HEK293 (cell line): Measurements from ENCODE around the gene CCDC12.

Experiments used
- MZF1 ChIP-seq: fragments of 450-650 bp; formaldehyde crosslinking; IDR thresholded peaks from 2 replicates; pipeline ENCODE4 v1.5.1; 2017; ENCODE audit warnings: missing biosample characterization, missing genetic modification characterization, borderline replicate concordance
- PRDM1 ChIP-seq: fragments of 450-650 bp; formaldehyde crosslinking; IDR thresholded peaks from 2 replicates; pipeline ENCODE4; 2016; ENCODE audit warnings: missing biosample characterization, missing genetic modification characterization
- ZNF114 ChIP-seq: fragments of 450-650 bp; formaldehyde crosslinking; IDR thresholded peaks from 2 replicates; pipeline ENCODE4 v1.5.0; 2017; ENCODE audit warnings: missing biosample characterization, missing genetic modification characterization
- ZNF416 ChIP-seq: fragments of 450-650 bp; formaldehyde crosslinking; IDR thresholded peaks from 2 replicates; pipeline ENCODE4 v1.5.1; 2016; ENCODE audit warnings: missing biosample characterization, missing genetic modification characterization
- ZNF48 ChIP-seq: fragments of 450-650 bp; formaldehyde crosslinking; IDR thresholded peaks from 2 replicates; pipeline ENCODE4 v1.5.1; 2016; ENCODE audit warnings: missing biosample characterization, missing genetic modification characterization
- ZNF623 ChIP-seq: fragments of 450-650 bp; formaldehyde crosslinking; IDR thresholded peaks from 2 replicates; pipeline ENCODE4 v1.5.1; 2016; ENCODE audit warnings: missing biosample characterization, missing genetic modification characterization
- ZNF670 ChIP-seq: fragments of 450-650 bp; formaldehyde crosslinking; IDR thresholded peaks from 2 replicates; pipeline ENCODE4 v1.5.1; 2016; ENCODE audit warnings: missing biosample characterization, missing genetic modification characterization, low read depth
- ZNF76 ChIP-seq: fragments of 450-650 bp; formaldehyde crosslinking; IDR thresholded peaks from 2 replicates; pipeline ENCODE4; 2016; ENCODE audit warnings: low read depth, missing biosample characterization, missing genetic modification characterization, borderline replicate concordance
- TF ChIP-seq, protein P1 (sequence below): fragments of 450-650 bp; IDR thresholded peaks from 2 replicates; pipeline ENCODE4 v1.5.1; 2018; ENCODE audit warnings: missing biosample characterization, mild to moderate bottlenecking, missing genetic modification characterization
- TF ChIP-seq, protein P2 (sequence below): fragments of 450-650 bp; formaldehyde crosslinking; IDR thresholded peaks from 2 replicates; pipeline ENCODE4 v1.5.1; 2016; ENCODE audit warnings: missing biosample characterization, missing genetic modification characterization
- TF ChIP-seq, protein P3 (sequence below): fragments of 450-650 bp; formaldehyde crosslinking; IDR thresholded peaks from 2 replicates; pipeline ENCODE4 v1.5.1; 2016; ENCODE audit warnings: missing biosample characterization, missing genetic modification characterization

DNA sequence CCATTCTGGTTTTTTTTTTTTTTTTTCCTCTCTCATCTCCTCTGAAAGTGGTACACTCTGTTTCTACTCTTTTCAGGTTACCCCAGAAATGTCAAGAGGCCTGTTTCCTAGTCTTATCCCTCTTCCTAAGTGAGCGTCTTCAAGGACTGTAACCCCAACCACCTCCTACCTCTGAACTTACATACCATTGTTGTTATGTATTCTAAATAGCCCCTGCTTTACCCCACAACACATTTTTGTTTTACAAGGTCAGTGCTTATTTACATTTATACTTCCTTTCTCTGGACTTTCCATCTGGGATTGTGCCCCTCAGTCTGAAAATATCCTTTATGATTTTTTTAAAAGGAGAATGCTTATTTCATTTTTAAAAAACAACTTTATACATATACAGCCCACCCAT is 60.3 kb downstream of the CCDC12 start:
- TF ChIP-seq, protein P1, sequence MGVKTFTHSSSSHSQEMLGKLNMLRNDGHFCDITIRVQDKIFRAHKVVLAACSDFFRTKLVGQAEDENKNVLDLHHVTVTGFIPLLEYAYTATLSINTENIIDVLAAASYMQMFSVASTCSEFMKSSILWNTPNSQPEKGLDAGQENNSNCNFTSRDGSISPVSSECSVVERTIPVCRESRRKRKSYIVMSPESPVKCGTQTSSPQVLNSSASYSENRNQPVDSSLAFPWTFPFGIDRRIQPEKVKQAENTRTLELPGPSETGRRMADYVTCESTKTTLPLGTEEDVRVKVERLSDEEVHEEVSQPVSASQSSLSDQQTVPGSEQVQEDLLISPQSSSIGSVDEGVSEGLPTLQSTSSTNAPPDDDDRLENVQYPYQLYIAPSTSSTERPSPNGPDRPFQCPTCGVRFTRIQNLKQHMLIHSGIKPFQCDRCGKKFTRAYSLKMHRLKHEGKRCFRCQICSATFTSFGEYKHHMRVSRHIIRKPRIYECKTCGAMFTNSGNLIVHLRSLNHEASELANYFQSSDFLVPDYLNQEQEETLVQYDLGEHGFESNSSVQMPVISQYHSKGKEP (tag by site-specific recombination) = no peak
- TF ChIP-seq ZNF623 = no peak
- TF ChIP-seq, protein P2, sequence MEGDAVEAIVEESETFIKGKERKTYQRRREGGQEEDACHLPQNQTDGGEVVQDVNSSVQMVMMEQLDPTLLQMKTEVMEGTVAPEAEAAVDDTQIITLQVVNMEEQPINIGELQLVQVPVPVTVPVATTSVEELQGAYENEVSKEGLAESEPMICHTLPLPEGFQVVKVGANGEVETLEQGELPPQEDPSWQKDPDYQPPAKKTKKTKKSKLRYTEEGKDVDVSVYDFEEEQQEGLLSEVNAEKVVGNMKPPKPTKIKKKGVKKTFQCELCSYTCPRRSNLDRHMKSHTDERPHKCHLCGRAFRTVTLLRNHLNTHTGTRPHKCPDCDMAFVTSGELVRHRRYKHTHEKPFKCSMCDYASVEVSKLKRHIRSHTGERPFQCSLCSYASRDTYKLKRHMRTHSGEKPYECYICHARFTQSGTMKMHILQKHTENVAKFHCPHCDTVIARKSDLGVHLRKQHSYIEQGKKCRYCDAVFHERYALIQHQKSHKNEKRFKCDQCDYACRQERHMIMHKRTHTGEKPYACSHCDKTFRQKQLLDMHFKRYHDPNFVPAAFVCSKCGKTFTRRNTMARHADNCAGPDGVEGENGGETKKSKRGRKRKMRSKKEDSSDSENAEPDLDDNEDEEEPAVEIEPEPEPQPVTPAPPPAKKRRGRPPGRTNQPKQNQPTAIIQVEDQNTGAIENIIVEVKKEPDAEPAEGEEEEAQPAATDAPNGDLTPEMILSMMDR (tag by site-specific recombination) = no peak
- TF ChIP-seq, protein P3, sequence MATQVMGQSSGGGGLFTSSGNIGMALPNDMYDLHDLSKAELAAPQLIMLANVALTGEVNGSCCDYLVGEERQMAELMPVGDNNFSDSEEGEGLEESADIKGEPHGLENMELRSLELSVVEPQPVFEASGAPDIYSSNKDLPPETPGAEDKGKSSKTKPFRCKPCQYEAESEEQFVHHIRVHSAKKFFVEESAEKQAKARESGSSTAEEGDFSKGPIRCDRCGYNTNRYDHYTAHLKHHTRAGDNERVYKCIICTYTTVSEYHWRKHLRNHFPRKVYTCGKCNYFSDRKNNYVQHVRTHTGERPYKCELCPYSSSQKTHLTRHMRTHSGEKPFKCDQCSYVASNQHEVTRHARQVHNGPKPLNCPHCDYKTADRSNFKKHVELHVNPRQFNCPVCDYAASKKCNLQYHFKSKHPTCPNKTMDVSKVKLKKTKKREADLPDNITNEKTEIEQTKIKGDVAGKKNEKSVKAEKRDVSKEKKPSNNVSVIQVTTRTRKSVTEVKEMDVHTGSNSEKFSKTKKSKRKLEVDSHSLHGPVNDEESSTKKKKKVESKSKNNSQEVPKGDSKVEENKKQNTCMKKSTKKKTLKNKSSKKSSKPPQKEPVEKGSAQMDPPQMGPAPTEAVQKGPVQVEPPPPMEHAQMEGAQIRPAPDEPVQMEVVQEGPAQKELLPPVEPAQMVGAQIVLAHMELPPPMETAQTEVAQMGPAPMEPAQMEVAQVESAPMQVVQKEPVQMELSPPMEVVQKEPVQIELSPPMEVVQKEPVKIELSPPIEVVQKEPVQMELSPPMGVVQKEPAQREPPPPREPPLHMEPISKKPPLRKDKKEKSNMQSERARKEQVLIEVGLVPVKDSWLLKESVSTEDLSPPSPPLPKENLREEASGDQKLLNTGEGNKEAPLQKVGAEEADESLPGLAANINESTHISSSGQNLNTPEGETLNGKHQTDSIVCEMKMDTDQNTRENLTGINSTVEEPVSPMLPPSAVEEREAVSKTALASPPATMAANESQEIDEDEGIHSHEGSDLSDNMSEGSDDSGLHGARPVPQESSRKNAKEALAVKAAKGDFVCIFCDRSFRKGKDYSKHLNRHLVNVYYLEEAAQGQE (tag by site-specific recombination) = no peak
- TF ChIP-seq PRDM1 (tag by site-specific recombination) = no peak
- no peak for TF ChIP-seq ZNF416 (tag by site-specific recombination)
- TF ChIP-seq MZF1 (tag by site-specific recombination) = no peak
- TF ChIP-seq ZNF114 (tag by site-specific recombination) = no peak
- no peak for TF ChIP-seq ZNF76 (tag by site-specific recombination)
- TF ChIP-seq ZNF48 (tag by site-specific recombination) = no peak
- no peak for TF ChIP-seq ZNF670 (tag by site-specific recombination)
